ENCODE data around the gene KCNJ16.

The KCNJ16 gene

DNA sequence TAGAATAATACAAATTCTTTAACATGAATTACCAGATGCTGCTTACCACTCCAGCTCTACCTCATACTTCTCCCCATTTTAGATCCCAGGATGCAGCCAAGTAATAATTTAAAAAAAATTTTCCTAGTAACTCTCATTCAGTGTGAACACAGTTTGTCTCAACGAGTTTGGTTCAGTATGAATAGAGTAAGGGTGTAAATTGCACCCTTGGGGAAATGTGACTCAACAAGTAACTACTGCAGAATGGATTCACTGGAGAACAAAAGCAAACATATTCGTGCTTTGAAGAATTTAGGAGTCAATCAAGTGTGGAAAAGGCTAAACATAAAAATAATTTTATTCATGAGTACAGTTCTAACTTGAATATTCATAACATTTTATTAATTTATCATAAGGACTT lies 23.0 kb downstream of the KCNJ16 start:
- no peak for DNase-seq (ENCODE audit: low spot score)

DNA sequence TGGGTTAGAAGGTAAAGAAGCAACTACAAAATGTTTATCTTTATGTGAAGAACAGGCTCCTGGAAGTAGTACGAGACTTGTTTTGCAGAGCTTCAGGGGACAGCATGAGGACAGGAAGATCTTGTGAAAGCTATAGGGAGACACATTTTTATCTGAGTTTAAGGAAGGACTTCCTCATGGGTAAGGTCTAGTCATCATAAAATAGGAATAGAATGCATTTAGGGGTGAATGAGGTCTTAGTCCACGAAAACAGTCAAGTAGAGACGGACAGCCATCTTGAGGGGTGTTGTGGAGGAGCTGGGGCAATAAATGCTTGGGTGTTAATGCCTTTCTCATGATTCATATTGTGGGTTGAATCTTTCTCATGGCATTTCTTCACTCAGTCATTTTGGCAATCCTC lies 24.3 kb downstream of the KCNJ16 start:
- no peak for DNase-seq (ENCODE audit: low spot score)

DNA sequence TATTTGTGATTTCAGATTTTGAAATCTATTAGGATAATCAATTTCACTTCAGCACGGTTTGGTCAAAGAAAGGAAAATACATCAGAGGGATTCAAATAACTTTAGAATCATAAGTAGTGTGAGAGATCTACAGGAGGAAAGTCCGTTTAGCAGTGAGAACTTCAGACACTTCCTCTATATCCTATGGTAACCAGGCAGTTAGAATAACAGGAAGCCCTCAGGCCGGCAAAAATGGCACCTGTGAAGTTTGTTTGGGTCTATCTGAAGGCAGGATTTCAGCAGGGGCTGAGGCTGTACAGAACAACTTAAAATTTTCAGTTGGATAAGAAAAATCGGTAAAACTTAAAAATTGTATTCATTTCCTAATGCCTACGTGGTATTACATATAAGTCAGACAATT lies 24.9 kb downstream of the KCNJ16 start:
- DNase-seq (ENCODE audit: low spot score) = peak; percentile 3

DNA sequence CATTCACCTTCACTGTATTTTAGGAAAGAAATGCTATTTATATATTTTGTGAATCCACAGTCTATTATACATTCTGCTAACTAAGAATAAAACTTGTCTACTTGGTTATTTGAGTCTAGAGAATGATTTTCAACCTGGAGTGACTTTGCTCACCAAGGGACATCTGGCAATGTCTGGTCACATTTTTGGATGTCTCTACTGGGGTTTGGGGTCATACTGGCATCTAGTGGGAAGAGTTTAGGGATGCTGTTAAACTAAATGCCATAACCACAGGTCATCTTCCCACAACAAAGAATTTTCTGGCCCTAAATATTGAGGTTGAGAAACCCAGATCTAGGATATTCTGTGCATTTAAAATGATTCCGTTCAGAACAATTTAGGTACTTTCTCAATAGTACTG lies 26.0 kb downstream of the KCNJ16 start:
- DNase-seq (ENCODE audit: low spot score) = no peak

DNA sequence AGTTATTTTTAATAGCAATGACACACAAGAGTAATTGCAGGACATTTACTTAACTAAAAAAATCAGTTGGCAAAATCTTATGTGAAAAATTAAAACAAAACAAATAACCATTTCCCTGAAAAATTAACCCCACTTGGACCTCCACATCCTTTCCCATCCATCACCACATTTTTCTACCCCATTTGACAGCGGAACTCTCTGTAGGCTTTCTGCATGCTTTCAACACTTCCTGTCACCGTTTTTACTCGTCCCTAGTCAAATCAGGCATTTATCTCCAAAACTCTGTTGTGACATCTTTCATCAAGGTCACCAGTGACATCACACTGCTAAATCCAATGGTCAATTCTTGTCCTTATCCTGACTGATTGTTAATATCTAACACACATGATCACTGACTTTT lies 27.5 kb downstream of the KCNJ16 start:
- no peak for DNase-seq (ENCODE audit: low spot score)

DNA sequence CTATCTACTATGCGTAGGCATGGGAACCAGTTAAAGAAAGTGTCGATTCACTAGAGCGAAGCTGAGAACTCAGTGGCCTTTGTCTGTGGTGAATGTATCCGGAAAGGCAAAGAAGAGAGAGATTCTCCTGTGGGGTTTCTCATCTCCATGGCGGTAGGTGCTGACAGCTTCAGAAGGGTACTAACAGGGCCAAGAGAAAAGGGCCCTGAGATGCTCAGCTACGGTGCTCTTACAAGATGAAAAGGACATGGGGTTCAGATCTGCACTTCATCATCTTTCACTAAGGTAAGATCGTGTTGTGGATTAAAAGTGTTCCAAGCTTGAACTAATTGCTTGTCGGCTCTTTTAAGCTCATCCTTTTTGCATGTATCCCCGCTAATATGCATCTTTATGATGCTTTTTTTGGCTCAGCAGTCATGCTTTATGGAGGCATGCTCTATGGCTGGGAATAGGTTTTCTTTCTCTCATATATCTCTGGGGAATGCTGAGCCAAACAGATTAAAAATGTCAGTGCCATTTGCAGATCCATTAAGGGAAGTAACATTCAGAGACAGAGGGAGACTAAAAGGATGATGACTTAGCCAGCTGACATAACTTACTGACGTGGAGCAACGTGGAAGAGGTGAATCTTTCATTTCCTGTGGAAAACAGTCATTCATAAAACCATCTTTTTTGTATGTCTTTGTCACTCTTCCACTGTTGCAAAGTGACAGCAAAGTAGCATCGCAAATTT lies 29.9 kb downstream of the KCNJ16 start:
- DNase-seq (ENCODE audit: low spot score) = no peak

DNA sequence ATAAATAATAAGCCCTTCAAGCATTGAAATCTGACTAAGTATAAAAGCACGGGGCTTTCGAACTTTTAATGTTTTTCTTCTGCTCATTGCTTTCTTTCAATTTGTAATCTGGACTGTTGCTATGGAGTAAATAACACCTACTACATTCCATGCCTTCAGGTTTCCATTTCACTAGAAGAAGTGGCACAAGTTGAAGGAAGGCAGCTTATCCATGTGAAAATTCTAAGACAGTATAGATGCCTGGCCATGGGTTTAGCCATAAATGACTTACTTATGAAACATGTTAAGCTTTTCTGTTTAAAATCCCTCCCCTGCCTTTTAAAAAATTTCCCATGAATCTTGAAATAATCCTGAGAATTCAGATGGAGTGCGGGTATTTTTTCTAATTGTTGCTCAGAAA lies 30.6 kb downstream of the KCNJ16 start:
- DNase-seq (ENCODE audit: low spot score) = no peak

DNA sequence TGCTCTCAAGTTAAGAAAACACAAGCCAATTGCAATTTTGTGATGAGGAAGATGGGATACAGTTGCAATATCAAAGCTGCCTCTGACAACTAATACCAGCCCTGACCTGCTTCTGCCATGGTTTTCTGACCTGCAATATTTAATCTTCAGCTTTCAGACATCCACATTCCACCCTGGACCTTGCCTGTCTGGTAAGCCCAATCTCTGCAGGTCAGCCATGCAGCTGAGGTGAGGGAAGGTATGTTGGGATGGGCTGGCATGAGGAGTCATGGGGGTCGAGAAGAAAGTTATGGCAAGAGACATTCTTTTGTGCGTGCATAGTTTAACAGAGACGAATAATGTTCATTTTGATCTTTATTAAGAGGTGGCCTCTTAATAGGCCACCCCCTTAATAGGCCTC lies 31.5 kb downstream of the KCNJ16 start:
- no peak for DNase-seq (ENCODE audit: low spot score)

DNA sequence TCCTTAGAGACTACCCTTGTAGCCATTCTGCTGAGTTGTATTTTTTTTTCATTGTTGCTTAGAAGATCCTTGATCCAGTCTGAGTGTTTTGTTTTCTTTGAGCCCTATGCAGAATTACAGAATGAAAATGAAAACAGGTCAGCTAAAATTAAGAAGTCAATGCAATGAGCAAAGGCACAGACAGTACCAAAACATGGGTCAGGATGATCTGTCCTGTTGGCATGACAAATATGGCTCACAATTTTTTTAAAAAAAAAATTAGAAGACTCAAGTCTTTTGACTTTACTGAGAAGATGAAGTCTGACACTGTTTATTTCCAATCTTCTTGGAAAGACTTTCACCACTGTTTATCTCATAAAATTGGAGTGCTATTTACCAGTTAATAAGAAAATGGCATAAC lies 32.4 kb downstream of the KCNJ16 start:
- no peak for DNase-seq (ENCODE audit: low spot score)

DNA sequence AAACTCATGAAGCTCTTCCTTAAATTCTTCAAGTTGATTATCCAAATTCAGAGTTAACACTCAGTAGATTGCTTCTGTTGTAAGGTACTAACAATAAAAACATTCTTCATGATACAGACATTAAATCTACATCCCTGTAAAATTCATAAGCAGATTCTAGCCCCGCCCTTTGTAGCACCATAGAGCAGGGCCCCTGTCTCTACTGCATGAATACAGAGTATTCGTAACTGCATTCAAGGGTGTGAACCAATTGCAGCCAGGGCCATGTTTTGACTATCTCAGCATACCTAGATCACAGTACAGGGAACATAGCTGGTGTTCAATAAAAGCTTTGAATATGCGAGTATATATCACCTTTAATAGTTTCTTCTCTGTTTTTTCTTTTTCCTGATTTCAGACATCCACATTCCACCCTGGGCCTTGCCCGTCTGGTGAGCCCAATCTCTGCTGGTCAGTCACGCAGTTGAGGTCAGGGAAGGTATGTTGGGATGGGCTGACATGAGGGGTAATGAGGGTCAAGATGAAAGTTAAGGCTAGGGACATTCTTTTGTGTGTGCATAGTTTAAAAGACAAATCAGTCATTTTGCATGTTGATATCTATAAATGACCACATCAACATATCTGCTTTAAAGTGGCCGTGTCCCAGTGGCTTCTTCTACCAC lies 33.0 kb downstream of the KCNJ16 start:
- no peak for DNase-seq (ENCODE audit: low spot score)

DNA sequence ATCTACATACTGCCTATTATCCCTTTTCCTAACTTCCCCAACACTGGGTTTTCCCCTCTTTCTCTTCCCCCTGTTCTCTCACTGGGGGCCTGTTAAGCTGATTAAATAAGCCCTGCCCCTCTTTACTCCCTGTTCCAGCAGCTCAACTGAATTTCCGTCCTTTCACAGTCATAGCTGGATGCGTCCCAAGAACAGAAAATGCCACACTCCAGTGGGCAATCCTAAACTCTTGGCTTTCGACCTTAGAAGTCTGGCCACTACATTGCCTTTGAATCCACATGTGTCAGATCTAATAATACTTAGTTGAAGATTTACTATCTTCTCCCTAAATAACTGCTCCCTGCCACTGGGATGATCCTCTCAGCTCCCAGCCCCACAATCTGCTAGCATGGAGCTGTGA lies 34.5 kb downstream of the KCNJ16 start:
- no peak for DNase-seq (ENCODE audit: low spot score)

DNA sequence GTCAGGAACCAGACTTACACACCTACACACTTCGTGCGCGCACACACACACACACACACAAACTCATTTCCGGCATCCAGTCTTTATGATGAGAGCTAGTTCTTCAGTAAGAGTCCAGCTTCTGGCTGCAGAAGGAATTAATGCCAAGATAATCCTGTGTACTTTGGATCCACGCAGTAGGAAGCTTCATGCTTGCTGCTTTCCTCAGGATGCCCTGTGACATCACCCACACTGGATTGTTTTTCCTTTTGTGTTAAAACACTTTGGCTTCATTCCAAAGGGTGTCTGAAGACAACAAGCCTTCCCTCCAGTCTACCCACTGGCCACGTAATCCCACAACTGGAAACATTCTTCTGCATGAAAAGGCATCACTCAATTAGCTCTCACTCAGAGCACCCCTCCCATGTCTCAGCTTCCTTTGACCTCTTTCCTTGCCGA lies 35.4 kb downstream of the KCNJ16 start:
- no peak for DNase-seq (ENCODE audit: low spot score)

DNA sequence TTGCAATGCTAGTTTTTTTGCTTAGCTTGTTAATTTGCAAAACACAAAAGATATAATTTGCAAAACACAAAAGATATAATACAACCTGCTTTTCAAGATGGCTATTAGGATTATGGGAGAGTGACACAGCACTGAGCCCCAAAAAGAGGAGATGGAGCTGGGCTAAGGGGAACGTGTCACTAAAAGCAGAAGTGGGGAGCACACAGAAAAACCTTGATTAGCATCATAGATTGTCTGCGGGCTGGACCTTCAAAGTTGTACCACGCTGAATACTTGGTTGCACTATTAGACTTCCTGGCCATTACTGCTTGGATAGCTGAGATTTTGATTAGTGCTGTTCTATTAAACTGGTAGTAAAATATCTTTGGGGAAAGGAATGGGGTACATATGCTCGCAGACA lies 36.2 kb downstream of the KCNJ16 start:
- DNase-seq (ENCODE audit: low spot score) = no peak

DNA sequence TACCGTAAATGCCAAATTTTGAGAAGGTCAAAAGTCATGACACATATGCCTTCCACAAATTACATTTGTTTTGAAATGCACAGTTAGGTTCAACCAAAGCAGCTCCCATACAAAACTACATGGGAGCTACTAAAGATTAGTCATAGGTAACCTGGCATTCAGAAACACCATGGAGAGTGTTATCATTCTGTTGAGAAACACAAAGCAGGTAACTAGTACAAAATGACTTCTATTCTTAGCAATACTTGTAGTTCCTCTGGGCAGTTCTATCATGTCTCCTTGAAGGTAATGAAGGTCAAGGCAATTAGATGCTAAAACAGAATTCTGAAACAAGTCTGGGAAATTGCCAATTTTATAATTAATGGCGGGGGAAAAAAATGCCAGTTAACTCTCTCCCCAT lies 39.4 kb downstream of the KCNJ16 start:
- no peak for DNase-seq (ENCODE audit: low spot score)

DNA sequence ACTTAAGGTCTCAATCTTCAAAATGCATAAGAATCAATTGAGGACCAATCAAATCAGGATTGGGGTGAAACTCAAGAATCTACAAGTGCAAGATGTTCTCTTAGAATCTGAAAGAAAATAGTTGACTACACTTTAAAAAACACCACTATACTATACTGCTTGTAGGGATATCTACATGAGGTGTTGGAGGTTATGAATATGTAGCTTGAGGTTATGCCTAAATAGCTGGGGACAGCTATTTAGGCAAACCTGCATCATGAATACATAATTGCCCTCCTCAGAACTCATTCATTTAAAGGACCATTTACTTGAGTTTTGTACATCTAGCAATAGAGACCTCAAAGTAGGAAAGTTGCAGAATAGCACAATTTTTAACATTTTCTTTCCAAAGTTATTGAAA lies 40.1 kb downstream of the KCNJ16 start:
- DNase-seq (ENCODE audit: low spot score) = no peak

DNA sequence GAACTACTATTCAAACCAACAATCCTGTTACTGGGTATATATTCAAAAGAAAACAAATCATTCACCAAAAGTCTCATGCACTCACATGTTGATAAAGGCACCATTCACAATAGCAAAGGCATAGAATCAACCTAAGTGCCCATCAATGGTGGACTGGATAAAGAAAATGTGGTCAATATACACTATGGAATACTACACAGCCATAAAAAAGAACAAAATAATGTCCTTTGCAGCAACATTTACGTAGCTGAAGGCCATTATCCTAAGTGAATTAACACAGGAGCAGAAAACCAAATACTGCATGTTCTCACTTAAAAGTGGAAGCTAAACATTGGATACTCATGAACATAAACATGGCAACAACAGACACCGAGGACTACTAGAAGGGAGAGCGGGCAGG lies 41.9 kb downstream of the KCNJ16 start:
- DNase-seq (ENCODE audit: low spot score) = no peak

DNA sequence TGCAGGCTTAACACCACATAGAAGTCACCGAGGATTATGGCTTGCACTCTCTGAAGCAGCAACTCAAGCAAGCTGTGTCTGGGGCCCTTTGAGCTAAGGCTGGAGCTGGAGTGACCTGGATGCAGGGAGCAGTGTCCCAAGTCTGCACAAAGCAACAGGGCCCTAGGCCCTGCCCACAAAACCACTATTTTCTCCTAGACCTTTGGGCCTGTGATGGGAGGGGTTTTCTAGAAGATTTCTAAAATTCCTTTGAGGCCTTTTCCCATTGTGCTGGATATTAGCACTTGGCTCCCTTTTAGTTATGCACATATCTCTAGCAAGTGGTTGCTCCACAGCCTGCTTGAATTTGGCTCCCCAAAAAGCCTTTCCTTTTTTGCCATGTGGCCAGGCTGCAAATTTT lies 44.5 kb downstream of the KCNJ16 start:
- DNase-seq (ENCODE audit: low spot score) = no peak

DNA sequence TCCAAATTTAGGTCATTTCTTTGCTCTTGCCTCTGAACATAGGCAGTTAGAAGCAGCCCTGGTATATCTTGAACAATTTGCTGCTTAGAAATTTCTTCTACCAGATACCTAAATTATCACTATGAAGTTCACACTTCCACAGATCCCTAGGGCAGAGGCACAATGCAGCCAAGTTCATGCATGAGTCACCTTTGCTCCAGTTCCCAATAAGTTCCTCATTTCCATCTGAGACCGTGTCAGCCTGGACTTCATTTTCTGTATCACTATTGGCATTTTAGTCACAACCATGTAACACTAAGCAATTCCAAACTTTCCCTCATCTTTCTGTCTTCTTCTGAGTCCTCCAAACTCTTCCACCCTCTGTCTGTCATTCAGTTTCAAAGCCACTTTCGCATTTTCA lies 45.0 kb downstream of the KCNJ16 start:
- DNase-seq (ENCODE audit: low spot score) = no peak

DNA sequence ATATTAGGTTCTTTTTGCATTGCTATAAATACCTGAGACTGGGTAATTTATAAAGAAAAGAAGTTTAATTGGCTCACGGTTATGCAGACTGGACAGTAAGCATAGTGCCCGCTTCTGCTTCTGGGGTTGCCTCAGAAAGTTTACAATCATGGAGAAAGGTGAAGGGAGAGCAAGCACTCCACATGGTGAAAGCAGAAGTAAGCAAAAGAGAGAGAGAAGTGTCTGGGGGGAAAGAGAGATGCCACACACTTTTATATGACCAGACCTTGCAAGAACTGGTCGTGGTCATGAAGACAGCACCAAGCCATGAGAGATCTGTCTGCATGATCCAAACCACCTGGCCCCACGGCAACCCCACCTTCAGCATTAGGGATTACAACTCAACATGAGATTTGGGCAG lies 45.4 kb downstream of the KCNJ16 start:
- no peak for DNase-seq (ENCODE audit: low spot score)

DNA sequence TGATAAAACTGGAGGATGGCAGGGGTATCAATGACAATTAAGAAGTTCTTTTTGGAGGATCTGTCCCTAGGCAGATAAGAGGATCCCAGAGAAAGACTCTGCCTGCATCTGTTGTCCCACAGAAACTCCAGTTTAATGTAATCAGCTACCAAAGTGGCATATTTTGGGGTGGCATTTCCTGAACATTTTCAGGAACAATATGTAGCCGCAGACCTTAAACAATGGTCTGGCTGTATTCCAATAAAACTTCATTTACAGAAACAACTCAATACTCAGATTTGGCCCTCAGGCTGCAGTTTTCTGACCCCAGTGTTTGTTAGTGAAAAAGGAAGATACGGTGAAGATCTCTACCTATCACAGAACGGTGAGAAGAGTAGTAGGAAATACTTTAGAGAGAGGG lies 46.1 kb downstream of the KCNJ16 start:
- DNase-seq (ENCODE audit: low spot score) = no peak

DNA sequence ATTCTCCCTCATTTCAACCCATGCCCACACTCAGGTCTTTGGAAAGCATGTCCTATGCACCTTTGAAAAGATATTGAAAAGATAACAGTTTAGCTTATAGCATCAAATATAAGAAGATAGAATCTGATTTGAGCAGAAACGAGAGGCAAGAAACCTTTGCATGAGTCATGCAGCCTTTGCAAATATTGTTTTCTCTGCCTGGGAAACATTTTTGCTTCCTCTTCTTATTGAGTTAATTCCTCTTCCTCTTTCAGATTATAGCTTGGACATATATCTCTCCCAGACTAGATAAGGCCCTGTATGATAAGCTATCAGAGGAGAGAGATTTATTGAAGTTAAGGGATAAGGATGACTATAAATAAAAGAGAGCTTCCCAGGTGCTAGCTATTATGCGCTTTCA lies 48.2 kb downstream of the KCNJ16 start:
- DNase-seq (ENCODE audit: low spot score) = no peak

DNA sequence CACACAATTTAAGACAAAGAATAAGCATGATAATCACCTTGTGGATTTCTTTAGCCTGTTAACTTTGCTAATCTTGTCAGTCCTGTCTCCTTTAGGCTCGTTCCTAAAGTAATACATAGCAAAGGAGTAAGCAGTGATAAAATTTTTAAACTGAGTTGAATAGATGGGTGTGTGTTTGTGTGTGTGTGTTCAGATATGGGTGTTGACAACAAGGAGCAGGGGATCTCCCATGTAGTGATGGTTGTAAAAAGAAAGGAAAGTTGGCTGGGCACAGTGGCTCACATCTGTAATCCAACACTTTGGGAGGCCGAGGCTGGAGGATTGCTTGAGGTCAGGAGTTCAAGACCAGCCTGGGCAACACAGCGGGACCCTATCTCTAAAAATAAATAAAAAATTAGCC lies 49.7 kb downstream of the KCNJ16 start:
- no peak for DNase-seq (ENCODE audit: low spot score)

DNA sequence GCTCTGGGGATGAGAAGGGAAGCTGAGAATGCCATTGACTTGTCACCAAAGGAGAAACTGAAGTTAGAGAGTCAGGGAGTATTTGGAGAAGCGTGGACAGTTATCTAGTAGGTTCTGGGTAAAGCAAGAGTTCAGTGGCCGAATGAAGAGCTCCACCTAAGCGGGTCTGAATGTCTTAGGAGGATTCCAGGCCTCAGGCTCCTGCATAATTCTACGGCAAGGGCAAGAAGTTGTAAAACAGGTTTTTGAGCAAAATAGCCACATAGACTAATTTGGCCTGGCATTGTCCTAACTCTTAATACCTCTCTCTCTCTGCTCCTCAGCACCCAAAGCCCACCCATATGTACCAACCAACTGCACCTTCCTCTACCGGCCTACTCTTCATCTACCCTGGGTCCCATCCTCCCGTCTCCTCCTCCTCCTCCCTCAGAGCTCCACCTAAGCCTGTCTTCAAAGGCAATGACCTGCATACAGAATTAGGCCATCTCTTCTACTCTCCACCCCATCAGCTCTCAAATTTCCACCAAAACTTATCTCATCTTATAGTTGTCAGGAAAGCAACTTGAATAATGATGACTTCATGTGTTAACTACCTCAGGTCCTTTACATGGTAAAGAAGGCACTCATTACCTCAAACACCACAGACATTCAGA lies 52.3 kb downstream of the KCNJ16 start:
- DNase-seq (ENCODE audit: low spot score) = no peak
